ENCODE results near the gene LSMEM2. TPM values are rescaled to one million over a fixed set of nuclear protein-coding genes. Genes with fewer than 3 reads are reported as not detected.

LSMEM2 gene
- total and polyA plus RNA-seq, 2 experiments from 2014 or later = 0.59 to 0.86 TPM

DNA sequence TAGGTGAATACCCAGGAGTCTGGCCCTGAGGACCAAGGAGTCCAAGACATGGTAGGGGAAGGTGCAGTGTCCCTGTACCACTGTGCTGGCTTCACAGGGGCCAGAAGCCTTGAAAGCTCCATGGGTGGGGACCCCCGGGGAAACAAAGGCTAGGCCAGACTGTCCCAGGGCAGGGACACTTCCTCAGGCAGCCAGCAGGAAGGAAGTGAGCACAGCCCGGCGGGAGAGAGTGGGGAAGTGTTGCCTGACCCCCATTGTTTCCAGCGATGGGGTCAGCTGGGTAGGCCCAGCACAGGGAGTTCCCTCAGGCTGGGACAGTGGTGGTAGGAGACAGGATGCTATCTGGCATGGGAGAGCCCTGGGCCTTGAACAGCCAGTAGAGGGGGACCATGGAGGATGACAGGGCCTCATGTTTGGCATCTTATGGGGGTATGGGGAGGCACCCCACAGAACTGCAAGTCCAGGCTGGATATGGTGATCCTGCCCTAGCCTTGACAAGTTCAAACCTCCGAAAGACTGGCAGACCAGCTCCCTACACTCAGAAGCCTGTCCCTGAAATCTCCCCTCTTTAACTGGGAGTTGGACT is 44.8 kb downstream of the LSMEM2 start:
- peaks cover 32% of the 10 kb centered on the region for H3K36me3 Mint-ChIP-seq (ENCODE audit: low read depth)
- no peak for ATAC-seq

More for the DNA sequence above, 44.8 kb downstream of the LSMEM2 start:
- Histone ChIP-seq H3K27me3 (ENCODE audit: insufficient read depth) (no peaks in the 10 kb centered on the region), H2AFZ (no peak overlapping the region), H3K79me2 (replicated peaks; ENCODE audit: insufficient read depth) (peaks cover 34% of the 10 kb centered on the region), H3K9me2 (ENCODE audit: insufficient read depth) (no peaks in the 10 kb centered on the region), H3K4me2 (peak overlapping the region; percentile 99; the same call in 1 of the 2 replicates), H3K4me1 (ENCODE audit: insufficient read depth) (peaks cover 24% of the 10 kb centered on the region), H3K36me3 (ENCODE audit: insufficient read depth) (peaks cover 8% of the 10 kb centered on the region), H4K20me1 (replicated peaks; ENCODE audit: insufficient read depth) (peaks cover 13% of the 10 kb centered on the region; the same call in 1 of the 2 replicates), H3K27ac (ENCODE audit: low read depth) (no peak overlapping the region), H3F3A (replicated peaks; ENCODE audit: low read depth) (peaks cover 28% of the 10 kb centered on the region; the same call in 1 of the 2 replicates), H3K4me3 (no peak overlapping the region)
- no peak for DNase-seq (ENCODE audit: low spot score)
- Mint-ChIP-seq H3K27ac (no peak overlapping the region), H3K4me3 (no peak overlapping the region; the same call in 1 of the 3 replicates), H3K27me3 (ENCODE audit: insufficient read depth, low read depth, poor library complexity) (peaks cover 16% of the 10 kb centered on the region), H3K4me1 (peaks cover 46% of the 10 kb centered on the region), H3K9me3 (no peaks in the 10 kb centered on the region)
- TF ChIP-seq STAT1 (IDR thresholded peaks at IDR 0.05; ENCODE audit: unreplicated experiment) (no peak), NANOG (IDR thresholded peaks at IDR 0.05; ENCODE audit: borderline replicate concordance) (no peak), ZNF114 (CRISPR knock-in tag; IDR thresholded peaks at IDR 0.05) (no peak), JUNB (IDR thresholded peaks at IDR 0.05; ENCODE audit: unreplicated experiment) (no peak), POLR2AphosphoS5 (IDR thresholded peaks at IDR 0.05; ENCODE audit: low read depth) (no peak), CREB1 (CRISPR knock-in tag; IDR thresholded peaks at IDR 0.05; ENCODE audit: low read depth) (no peak), ZNF331 (CRISPR knock-in tag; IDR thresholded peaks at IDR 0.05; ENCODE audit: low read depth) (no peak), EZH2phosphoT487 (IDR thresholded peaks at IDR 0.05; ENCODE audit: unreplicated experiment) (no peak), EZH2 (IDR thresholded peaks at IDR 0.05; ENCODE audit: low read depth, unreplicated experiment) (no peak)
- TF ChIP-seq, protein P1, sequence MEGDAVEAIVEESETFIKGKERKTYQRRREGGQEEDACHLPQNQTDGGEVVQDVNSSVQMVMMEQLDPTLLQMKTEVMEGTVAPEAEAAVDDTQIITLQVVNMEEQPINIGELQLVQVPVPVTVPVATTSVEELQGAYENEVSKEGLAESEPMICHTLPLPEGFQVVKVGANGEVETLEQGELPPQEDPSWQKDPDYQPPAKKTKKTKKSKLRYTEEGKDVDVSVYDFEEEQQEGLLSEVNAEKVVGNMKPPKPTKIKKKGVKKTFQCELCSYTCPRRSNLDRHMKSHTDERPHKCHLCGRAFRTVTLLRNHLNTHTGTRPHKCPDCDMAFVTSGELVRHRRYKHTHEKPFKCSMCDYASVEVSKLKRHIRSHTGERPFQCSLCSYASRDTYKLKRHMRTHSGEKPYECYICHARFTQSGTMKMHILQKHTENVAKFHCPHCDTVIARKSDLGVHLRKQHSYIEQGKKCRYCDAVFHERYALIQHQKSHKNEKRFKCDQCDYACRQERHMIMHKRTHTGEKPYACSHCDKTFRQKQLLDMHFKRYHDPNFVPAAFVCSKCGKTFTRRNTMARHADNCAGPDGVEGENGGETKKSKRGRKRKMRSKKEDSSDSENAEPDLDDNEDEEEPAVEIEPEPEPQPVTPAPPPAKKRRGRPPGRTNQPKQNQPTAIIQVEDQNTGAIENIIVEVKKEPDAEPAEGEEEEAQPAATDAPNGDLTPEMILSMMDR (conservative IDR thresholded peaks at IDR 0.05; ENCODE audit: low read depth in 2 of 2) = no peak
- TF ChIP-seq, protein P2, sequence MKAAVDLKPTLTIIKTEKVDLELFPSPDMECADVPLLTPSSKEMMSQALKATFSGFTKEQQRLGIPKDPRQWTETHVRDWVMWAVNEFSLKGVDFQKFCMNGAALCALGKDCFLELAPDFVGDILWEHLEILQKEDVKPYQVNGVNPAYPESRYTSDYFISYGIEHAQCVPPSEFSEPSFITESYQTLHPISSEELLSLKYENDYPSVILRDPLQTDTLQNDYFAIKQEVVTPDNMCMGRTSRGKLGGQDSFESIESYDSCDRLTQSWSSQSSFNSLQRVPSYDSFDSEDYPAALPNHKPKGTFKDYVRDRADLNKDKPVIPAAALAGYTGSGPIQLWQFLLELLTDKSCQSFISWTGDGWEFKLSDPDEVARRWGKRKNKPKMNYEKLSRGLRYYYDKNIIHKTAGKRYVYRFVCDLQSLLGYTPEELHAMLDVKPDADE (IDR thresholded peaks at IDR 0.05) = no peak
- TF ChIP-seq, protein P3, sequence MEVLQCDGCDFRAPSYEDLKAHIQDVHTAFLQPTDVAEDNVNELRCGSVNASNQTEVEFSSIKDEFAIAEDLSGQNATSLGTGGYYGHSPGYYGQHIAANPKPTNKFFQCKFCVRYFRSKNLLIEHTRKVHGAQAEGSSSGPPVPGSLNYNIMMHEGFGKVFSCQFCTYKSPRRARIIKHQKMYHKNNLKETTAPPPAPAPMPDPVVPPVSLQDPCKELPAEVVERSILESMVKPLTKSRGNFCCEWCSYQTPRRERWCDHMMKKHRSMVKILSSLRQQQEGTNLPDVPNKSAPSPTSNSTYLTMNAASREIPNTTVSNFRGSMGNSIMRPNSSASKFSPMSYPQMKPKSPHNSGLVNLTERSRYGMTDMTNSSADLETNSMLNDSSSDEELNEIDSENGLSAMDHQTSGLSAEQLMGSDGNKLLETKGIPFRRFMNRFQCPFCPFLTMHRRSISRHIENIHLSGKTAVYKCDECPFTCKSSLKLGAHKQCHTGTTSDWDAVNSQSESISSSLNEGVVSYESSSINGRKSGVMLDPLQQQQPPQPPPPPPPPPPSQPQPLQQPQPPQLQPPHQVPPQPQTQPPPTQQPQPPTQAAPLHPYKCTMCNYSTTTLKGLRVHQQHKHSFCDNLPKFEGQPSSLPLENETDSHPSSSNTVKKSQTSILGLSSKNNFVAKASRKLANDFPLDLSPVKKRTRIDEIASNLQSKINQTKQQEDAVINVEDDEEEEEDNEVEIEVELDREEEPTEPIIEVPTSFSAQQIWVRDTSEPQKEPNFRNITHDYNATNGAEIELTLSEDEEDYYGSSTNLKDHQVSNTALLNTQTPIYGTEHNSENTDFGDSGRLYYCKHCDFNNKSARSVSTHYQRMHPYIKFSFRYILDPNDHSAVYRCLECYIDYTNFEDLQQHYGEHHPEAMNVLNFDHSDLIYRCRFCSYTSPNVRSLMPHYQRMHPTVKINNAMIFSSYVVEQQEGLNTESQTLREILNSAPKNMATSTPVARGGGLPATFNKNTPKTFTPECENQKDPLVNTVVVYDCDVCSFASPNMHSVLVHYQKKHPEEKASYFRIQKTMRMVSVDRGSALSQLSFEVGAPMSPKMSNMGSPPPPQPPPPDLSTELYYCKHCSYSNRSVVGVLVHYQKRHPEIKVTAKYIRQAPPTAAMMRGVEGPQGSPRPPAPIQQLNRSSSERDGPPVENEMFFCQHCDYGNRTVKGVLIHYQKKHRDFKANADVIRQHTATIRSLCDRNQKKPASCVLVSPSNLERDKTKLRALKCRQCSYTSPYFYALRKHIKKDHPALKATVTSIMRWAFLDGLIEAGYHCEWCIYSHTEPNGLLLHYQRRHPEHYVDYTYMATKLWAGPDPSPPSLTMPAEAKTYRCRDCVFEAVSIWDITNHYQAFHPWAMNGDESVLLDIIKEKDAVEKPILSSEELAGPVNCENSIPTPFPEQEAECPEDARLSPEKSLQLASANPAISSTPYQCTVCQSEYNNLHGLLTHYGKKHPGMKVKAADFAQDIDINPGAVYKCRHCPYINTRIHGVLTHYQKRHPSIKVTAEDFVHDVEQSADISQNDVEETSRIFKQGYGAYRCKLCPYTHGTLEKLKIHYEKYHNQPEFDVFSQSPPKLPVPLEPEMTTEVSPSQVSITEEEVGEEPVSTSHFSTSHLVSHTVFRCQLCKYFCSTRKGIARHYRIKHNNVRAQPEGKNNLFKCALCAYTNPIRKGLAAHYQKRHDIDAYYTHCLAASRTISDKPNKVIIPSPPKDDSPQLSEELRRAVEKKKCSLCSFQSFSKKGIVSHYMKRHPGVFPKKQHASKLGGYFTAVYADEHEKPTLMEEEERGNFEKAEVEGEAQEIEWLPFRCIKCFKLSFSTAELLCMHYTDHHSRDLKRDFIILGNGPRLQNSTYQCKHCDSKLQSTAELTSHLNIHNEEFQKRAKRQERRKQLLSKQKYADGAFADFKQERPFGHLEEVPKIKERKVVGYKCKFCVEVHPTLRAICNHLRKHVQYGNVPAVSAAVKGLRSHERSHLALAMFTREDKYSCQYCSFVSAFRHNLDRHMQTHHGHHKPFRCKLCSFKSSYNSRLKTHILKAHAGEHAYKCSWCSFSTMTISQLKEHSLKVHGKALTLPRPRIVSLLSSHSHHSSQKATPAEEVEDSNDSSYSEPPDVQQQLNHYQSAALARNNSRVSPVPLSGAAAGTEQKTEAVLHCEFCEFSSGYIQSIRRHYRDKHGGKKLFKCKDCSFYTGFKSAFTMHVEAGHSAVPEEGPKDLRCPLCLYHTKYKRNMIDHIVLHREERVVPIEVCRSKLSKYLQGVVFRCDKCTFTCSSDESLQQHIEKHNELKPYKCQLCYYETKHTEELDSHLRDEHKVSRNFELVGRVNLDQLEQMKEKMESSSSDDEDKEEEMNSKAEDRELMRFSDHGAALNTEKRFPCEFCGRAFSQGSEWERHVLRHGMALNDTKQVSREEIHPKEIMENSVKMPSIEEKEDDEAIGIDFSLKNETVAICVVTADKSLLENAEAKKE (CRISPR knock-in tag; IDR thresholded peaks at IDR 0.05) = no peak
- TF ChIP-seq, protein P4, sequence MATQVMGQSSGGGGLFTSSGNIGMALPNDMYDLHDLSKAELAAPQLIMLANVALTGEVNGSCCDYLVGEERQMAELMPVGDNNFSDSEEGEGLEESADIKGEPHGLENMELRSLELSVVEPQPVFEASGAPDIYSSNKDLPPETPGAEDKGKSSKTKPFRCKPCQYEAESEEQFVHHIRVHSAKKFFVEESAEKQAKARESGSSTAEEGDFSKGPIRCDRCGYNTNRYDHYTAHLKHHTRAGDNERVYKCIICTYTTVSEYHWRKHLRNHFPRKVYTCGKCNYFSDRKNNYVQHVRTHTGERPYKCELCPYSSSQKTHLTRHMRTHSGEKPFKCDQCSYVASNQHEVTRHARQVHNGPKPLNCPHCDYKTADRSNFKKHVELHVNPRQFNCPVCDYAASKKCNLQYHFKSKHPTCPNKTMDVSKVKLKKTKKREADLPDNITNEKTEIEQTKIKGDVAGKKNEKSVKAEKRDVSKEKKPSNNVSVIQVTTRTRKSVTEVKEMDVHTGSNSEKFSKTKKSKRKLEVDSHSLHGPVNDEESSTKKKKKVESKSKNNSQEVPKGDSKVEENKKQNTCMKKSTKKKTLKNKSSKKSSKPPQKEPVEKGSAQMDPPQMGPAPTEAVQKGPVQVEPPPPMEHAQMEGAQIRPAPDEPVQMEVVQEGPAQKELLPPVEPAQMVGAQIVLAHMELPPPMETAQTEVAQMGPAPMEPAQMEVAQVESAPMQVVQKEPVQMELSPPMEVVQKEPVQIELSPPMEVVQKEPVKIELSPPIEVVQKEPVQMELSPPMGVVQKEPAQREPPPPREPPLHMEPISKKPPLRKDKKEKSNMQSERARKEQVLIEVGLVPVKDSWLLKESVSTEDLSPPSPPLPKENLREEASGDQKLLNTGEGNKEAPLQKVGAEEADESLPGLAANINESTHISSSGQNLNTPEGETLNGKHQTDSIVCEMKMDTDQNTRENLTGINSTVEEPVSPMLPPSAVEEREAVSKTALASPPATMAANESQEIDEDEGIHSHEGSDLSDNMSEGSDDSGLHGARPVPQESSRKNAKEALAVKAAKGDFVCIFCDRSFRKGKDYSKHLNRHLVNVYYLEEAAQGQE (IDR thresholded peaks at IDR 0.05; ENCODE audit: unreplicated experiment) = no peak

All from GM23338 (cell line).